GM19467 (cell line): ENCODE data around the gene CFAP300.

Experiments
- ATAC-seq: cut with Tn5 transposase; IDR thresholded peaks from one replicate; pipeline ENCODE4 v1.9.1; 2021; ENCODE audit warnings: mild to moderate bottlenecking, moderate library complexity; ENCODE audit not compliant: unreplicated experiment

Gene CFAP300

GRCh38 chr11:102047305-102047924, at the start of gene CFAP300:
Gene CFAP300 (plus strand): TSS chr11:102047437. CDS start chr11:102047471, 34 bp downstream.
- ATAC-seq = no peak

- ATAC-seq = no peak
Observed at GRCh38 chr11:102001657-102002338, 45.4 kb upstream of the CFAP300 start.

GRCh38 chr11:102004220-102004619, 43.0 kb upstream of the CFAP300 start:
- ATAC-seq = no peak

GRCh38 chr11:102005306-102005705, 41.9 kb upstream of the CFAP300 start:
- no peak for ATAC-seq

- ATAC-seq = no peak
Observed at GRCh38 chr11:102006835-102007566, 40.2 kb upstream of the CFAP300 start.

- peak; percentile 57 for ATAC-seq
Observed at GRCh38 chr11:102007567-102008437, 39.4 kb upstream of the CFAP300 start.

GRCh38 chr11:102010776-102011494, 36.3 kb upstream of the CFAP300 start:
- ATAC-seq = no peak

GRCh38 chr11:102012946-102013345, 34.3 kb upstream of the CFAP300 start:
- no peak for ATAC-seq

GRCh38 chr11:102014756-102015155, 32.5 kb upstream of the CFAP300 start:
- ATAC-seq = no peak

GRCh38 chr11:102017026-102017425, 30.2 kb upstream of the CFAP300 start:
- ATAC-seq = no peak

- no peak for ATAC-seq
Observed at GRCh38 chr11:102026217-102026616, 21.0 kb upstream of the CFAP300 start.

GRCh38 chr11:102026959-102027358, 20.3 kb upstream of the CFAP300 start:
- no peak for ATAC-seq

GRCh38 chr11:102036757-102037156, 10.5 kb upstream of the CFAP300 start:
- no peak for ATAC-seq

- ATAC-seq = no peak
Observed at GRCh38 chr11:102046841-102047240, 396 bp upstream of the CFAP300 start.

- no peak for ATAC-seq
Observed at GRCh38 chr11:102050927-102051575, 3.8 kb downstream of the CFAP300 start.

GRCh38 chr11:102061276-102061675, 14.0 kb downstream of the CFAP300 start:
- no peak for ATAC-seq

- ATAC-seq = no peak
Observed at GRCh38 chr11:102062106-102062505, 14.9 kb downstream of the CFAP300 start.

GRCh38 chr11:102064316-102064715, 17.1 kb downstream of the CFAP300 start:
- no peak for ATAC-seq

GRCh38 chr11:102070766-102071165, 23.5 kb downstream of the CFAP300 start:
- no peak for ATAC-seq
